ENCODE measurements around the gene STOML2. TPM values are rescaled to one million over a fixed set of nuclear protein-coding genes. Genes with fewer than 3 reads are reported as not detected.

STOML2 gene
- total RNA-seq, 3 donors from 2014 or later: 89.4 to 115 (median 101) TPM

GRCh38 chr9:35111001-35111933, 8.3 kb upstream of the STOML2 start:
- TF ChIP-seq POLR2AphosphoS5 (IDR thresholded peaks at IDR 0.05): peak in 2 of 3 donors; percentile 26 to 27
- no peak for TF ChIP-seq CTCF (IDR thresholded peaks at IDR 0.05)
- Histone ChIP-seq H3K27ac (peak overlapping the region; percentile 85 to 87), H3K4me1 (peaks cover 0 to 25% of the 10 kb centered on the region in 2 donors), H3K9me3 (no peaks in the 10 kb centered on the region), H3K36me3 (no peaks in the 10 kb centered on the region), H3K27me3 (no peaks in the 10 kb centered on the region), H3K4me3 (peak overlapping the region; percentile 76 to 83 (median 80))
- DNase-seq (ENCODE audit: low spot score in 2 of 2): peak; percentile 98
- intact Hi-C loops (cut with DNase I; ENCODE audit: low total_unique reads): no loop called here

- DNase-seq (ENCODE audit: low spot score in 2 of 2): no peak
- Histone ChIP-seq H3K9me3 (no peaks in the 10 kb centered on the region), H3K27ac (peak overlapping the region; percentile 85 to 87), H3K27me3 (no peaks in the 10 kb centered on the region), H3K4me3 (peak overlapping the region; percentile 76 to 83 (median 80)), H3K36me3 (no peaks in the 10 kb centered on the region), H3K4me1 (peaks cover 0 to 25% of the 10 kb centered on the region in 2 donors)
- intact Hi-C loops (cut with DNase I; ENCODE audit: low total_unique reads): no loop called here
- TF ChIP-seq CTCF (IDR thresholded peaks at IDR 0.05) (no peak), POLR2A (IDR thresholded peaks at IDR 0.05) (no peak), POLR2AphosphoS5 (IDR thresholded peaks at IDR 0.05) (no peak)
These were observed 7.4 kb upstream of the STOML2 start for GRCh38 chr9:35110327-35110761.

GRCh38 chr9:35108946-35109575, 6.1 kb upstream of the STOML2 start:
- Histone ChIP-seq H3K4me3 (no peak overlapping the region), H3K27ac (no peak overlapping the region), H3K27me3 (no peaks in the 10 kb centered on the region), H3K4me1 (peaks cover 0 to 12% of the 10 kb centered on the region in 2 donors), H3K9me3 (no peaks in the 10 kb centered on the region), H3K36me3 (no peaks in the 10 kb centered on the region)
- no peak for DNase-seq (ENCODE audit: low spot score in 2 of 2)
- intact Hi-C loops (cut with DNase I; ENCODE audit: low total_unique reads): no loop called here
- TF ChIP-seq POLR2A (IDR thresholded peaks at IDR 0.05) (no peak), POLR2AphosphoS5 (IDR thresholded peaks at IDR 0.05) (no peak), CTCF (IDR thresholded peaks at IDR 0.05) (no peak)

GRCh38 chr9:35108461-35108860, 5.5 kb upstream of the STOML2 start:
- intact Hi-C loops (cut with DNase I; ENCODE audit: low total_unique reads): no loop called here
- Histone ChIP-seq H3K27me3 (no peaks in the 10 kb centered on the region), H3K9me3 (no peaks in the 10 kb centered on the region), H3K36me3 (no peaks in the 10 kb centered on the region), H3K27ac (no peak overlapping the region), H3K4me1 (peaks cover under 1 to 7% of the 10 kb centered on the region in 2 donors), H3K4me3 (no peak overlapping the region)
- no peak for DNase-seq (ENCODE audit: low spot score in 2 of 2)
- TF ChIP-seq CTCF (IDR thresholded peaks at IDR 0.05) (no peak), POLR2AphosphoS5 (IDR thresholded peaks at IDR 0.05) (no peak), POLR2A (IDR thresholded peaks at IDR 0.05) (no peak)
